Smooth muscle cell (in vitro differentiated cells): ENCODE results near the gene PTPRN2. TPM values are rescaled to one million over a fixed set of nuclear protein-coding genes. Genes with fewer than 3 reads are reported as not detected.

ENCODE experiments used
- DNase-seq: peaks from one replicate; lab custom pipeline; 2025; ENCODE audit not compliant: unreplicated experiment; lab: John Stamatoyannopoulos, UW
- H2AFZ ChIP-seq: fragments of 200-600 bp; sonication (generic); 2 replicates; pipeline ENCODE4 v1.6.0; 2016; ENCODE audit warnings: antibody characterized with exemption, low read depth, mild to moderate bottlenecking
- H3F3A ChIP-seq: fragments of 200-600 bp; sonication (generic); 2 replicates; pipeline ENCODE4 v1.6.0; 2017; ENCODE audit warnings: antibody characterized with exemption, low read depth
- H3K27ac ChIP-seq: fragments of 200-600 bp; sonication (generic); 2 replicates; pipeline ENCODE4 v1.5.1; 2016; ENCODE audit warnings: low read depth, mild to moderate bottlenecking
- H3K27me3 ChIP-seq: fragments of 200-600 bp; sonication (generic); 2 replicates; pipeline ENCODE4 v1.6.1; 2016; ENCODE audit warnings: low read depth, mild to moderate bottlenecking
- H3K36me3 ChIP-seq: fragments of 200-600 bp; sonication (generic); 2 replicates; pipeline ENCODE4 v1.5.1; 2016; ENCODE audit warnings: low read depth
- H3K4me1 ChIP-seq: fragments of 200-600 bp; sonication (generic); 2 replicates; pipeline ENCODE4 v1.5.1; 2016; ENCODE audit warnings: low read depth
- H3K4me2 ChIP-seq: fragments of 200-600 bp; sonication (generic); 2 replicates; pipeline ENCODE4 v1.6.0; 2016; ENCODE audit warnings: mild to moderate bottlenecking
- H3K4me3 ChIP-seq: fragments of 200-600 bp; sonication (generic); 2 replicates; pipeline ENCODE4 v1.5.1; 2016; ENCODE audit warnings: mild to moderate bottlenecking
- H3K79me2 ChIP-seq: fragments of 200-600 bp; sonication (generic); 2 replicates; pipeline ENCODE4 v1.6.0; 2016; ENCODE audit warnings: low read depth, mild to moderate bottlenecking
- H3K9ac ChIP-seq: fragments of 200-600 bp; sonication (generic); 2 replicates; pipeline ENCODE4 v1.6.0; 2016; ENCODE audit warnings: low read depth
- H3K9me3 ChIP-seq: fragments of 200-600 bp; sonication (generic); replicated peaks from 2 replicates; pipeline ENCODE4 v1.5.1; 2016; ENCODE audit warnings: low read depth
- H4K20me1 ChIP-seq: fragments of 200-600 bp; sonication (generic); 2 replicates; pipeline ENCODE4 v1.6.0; 2016; ENCODE audit warnings: low read depth
- WGBS: methylation state at CpG from one replicate; pipeline ENCODE4 v1.1.7; 2016; ENCODE audit warnings: low lambda C conversion rate; 5-methylcytosine and 5-hydroxymethylcytosine counted together
- polyA plus RNA-seq: library from polyadenylated mRNA; unstranded; fragments of >200 nt; fragmentation: Nextera tagmentation; extraction: Ambion mirVana; gene quantifications from 2 replicates; pipeline ENCODE4 v1.2.1, GENCODE V29; 2016
- total RNA-seq: library from RNA; depleted of rRNA; stranded (reverse); fragments of >200 nt; gene quantifications from 2 replicates; pipeline ENCODE4 v1.2.3, GENCODE V29; 2014
- TF ChIP-seq, protein P1 (sequence below): fragments of 200-600 bp; sonication (generic); IDR thresholded peaks from 2 replicates; pipeline ENCODE4 v1.5.1; 2017; ENCODE audit warnings: borderline replicate concordance, mild to moderate bottlenecking, antibody characterized with exemption; ENCODE audit not compliant: insufficient read depth, poor library complexity, severe bottlenecking

The PTPRN2 gene
- total and polyA plus RNA-seq, 2 experiments from 2014 or later = 0.09 to 0.87 TPM

DNA sequence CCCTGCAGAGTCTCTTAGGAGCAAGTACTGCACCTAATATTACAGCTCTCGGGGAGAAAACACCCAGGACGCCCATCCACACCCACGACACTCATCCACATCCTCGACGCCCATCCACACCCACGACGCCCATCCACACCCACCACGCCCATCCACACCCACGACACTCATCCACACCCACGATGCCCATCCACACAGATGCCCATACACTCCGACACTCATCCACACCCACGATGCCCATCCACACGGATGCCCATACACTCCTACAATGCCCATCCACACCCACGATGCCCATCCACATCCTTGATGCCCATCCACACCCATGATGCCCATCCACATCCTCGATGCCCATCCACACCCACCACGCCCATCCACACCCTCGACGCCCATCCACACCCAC lies 503.1 kb downstream of the PTPRN2 start:
- Histone ChIP-seq H3K9me3 (no peaks in the 10 kb centered on the region), H3K4me2 (no peak overlapping the region)
- TF ChIP-seq, protein P1, sequence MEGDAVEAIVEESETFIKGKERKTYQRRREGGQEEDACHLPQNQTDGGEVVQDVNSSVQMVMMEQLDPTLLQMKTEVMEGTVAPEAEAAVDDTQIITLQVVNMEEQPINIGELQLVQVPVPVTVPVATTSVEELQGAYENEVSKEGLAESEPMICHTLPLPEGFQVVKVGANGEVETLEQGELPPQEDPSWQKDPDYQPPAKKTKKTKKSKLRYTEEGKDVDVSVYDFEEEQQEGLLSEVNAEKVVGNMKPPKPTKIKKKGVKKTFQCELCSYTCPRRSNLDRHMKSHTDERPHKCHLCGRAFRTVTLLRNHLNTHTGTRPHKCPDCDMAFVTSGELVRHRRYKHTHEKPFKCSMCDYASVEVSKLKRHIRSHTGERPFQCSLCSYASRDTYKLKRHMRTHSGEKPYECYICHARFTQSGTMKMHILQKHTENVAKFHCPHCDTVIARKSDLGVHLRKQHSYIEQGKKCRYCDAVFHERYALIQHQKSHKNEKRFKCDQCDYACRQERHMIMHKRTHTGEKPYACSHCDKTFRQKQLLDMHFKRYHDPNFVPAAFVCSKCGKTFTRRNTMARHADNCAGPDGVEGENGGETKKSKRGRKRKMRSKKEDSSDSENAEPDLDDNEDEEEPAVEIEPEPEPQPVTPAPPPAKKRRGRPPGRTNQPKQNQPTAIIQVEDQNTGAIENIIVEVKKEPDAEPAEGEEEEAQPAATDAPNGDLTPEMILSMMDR = no peak

DNA sequence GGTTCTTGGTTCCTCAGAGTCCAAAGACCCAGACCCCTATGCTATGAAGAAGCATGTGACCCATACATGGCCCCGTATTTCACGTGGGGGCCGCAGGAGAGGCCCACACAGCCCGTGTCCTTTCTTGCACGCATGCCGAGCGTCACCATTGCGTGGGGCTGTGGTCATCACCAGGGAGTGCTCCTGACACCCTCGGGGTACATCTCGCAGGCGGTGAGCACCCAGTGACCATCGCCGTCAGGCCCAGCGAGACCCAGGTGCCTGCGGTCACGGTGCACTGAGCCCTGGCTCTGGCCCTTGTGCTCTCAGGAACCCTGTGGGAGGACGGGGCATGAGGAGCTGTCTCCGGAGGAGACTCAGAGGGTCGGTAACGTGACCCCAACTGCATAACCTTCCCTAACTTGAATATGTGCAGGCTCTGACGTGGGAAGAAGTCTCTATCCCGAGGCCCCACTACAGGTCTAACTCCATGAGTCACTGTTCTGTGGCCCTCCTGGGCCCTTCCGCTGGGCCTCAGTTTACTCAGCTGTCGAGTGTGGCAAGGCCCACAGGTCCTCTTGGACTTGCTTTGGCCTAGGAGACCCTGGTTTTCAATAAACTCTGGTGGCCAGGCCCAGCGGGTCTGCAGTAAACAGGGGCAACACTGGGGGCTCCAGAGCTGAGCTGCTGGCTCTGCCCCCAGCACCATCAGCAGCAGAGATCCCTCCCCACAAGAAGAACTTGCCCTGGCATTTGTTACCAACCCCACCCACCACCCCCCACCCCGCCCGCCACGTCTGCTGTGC lies 503.9 kb downstream of the PTPRN2 start:
- WGBS = 91% methylated on average over 28 of the region's 28 CpGs
- TF ChIP-seq, protein P1 = no peak
- DNase-seq = no peak
- Histone ChIP-seq H3K4me1 (no peaks in the 10 kb centered on the region), H4K20me1 (no peaks in the 10 kb centered on the region), H3K36me3 (no peaks in the 10 kb centered on the region), H3K9ac (no peak overlapping the region), H3K27me3 (no peaks in the 10 kb centered on the region), H3K4me3 (no peak overlapping the region), H3K27ac (no peak overlapping the region), H3K9me3 (no peaks in the 10 kb centered on the region), H3F3A (no peaks in the 10 kb centered on the region), H3K79me2 (no peaks in the 10 kb centered on the region), H2AFZ (no peak overlapping the region), H3K4me2 (no peak overlapping the region)

More for the DNA sequence above, 503.1 kb downstream of the PTPRN2 start:
- H3K27me3 ChIP-seq = no peaks in the 10 kb centered on the region
- H4K20me1 ChIP-seq = no peaks in the 10 kb centered on the region
- H3K9ac ChIP-seq = no peak overlapping the region
- no peaks in the 10 kb centered on the region for H3K79me2 ChIP-seq
- no peak overlapping the region for H3K27ac ChIP-seq
- H3K36me3 ChIP-seq = no peaks in the 10 kb centered on the region
- H3K4me1 ChIP-seq = no peaks in the 10 kb centered on the region
- no peak overlapping the region for H2AFZ ChIP-seq
- no peak for DNase-seq
- H3F3A ChIP-seq = no peaks in the 10 kb centered on the region
- H3K4me3 ChIP-seq = no peak overlapping the region
- 97% methylated on average over 14 of the region's 18 CpGs for WGBS

DNA sequence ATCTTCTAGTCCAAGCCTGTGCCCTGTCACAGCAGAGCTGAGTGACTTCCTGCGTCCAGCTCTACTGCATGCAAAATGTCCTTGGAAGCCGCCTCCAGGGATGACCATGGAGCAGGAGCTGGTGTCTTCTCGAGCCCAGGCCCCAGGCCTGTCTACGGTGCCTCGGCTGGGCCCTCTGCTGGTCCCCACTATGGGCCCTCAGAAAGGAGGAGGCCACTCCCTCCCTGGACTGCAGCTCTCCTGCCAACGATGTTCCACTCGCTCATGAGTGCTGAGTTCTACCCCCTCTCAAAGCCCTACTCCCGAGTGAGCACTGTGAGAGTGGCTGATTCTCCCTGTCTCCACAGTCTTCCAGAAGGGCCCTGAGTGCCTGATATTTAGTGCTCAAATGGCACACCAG lies 504.9 kb downstream of the PTPRN2 start:
- Histone ChIP-seq H3K9me3 (no peaks in the 10 kb centered on the region), H2AFZ (no peak overlapping the region), H3K27me3 (no peaks in the 10 kb centered on the region), H3F3A (no peaks in the 10 kb centered on the region), H3K27ac (no peak overlapping the region), H3K79me2 (no peaks in the 10 kb centered on the region), H3K9ac (no peak overlapping the region), H3K36me3 (no peaks in the 10 kb centered on the region), H3K4me1 (no peaks in the 10 kb centered on the region), H4K20me1 (no peaks in the 10 kb centered on the region), H3K4me3 (no peak overlapping the region), H3K4me2 (no peak overlapping the region)
- DNase-seq = no peak
- 95% methylated on average over 8 of the region's 8 CpGs for WGBS
- TF ChIP-seq, protein P1 = no peak
